ENCODE measurements around the gene CACNA1C. TPM values are rescaled to one million over a fixed set of nuclear protein-coding genes. Genes with fewer than 3 reads are reported as not detected.

Gene CACNA1C
- total RNA-seq, 2 experiments from 2014 or later: 0.69 to 1.4 TPM

DNA sequence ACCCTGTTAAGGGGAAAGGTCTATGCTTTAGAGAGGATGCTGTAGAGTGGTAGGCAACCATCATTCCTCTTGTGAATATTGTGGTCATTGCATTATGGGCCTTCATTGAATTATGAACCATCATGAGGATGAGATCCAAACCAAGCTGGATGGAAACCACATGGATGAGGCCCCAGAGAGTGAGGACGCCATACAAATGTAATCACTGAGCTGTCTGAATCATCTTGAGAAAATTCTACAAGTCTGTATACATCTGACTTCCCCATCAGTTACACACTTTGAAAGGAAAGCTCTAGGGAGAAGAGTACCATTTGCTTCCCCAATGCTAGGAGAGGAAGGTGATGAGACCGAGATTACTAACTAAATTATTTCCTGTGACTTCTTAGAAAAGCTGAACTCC, 172.9 kb downstream of the CACNA1C start:
- Histone ChIP-seq H3K4me2 (ENCODE audit: low read length) (no peak overlapping the region), H3K27ac (ENCODE audit: low read depth, low read length, poor library complexity, severe bottlenecking) (no peak overlapping the region), H3K9me3 (ENCODE audit: low read length) (no peaks in the 10 kb centered on the region), H3K9me2 (ENCODE audit: insufficient read depth, low read length) (no peaks in the 10 kb centered on the region), H4K20me1 (ENCODE audit: insufficient read depth, low read length) (no peaks in the 10 kb centered on the region), H3K4me1 (ENCODE audit: insufficient read depth, low read length, poor library complexity, severe bottlenecking) (no peaks in the 10 kb centered on the region), H3K79me2 (ENCODE audit: insufficient read depth, low read depth, low read length) (no peaks in the 10 kb centered on the region), H2AFZ (ENCODE audit: low read length) (no peak overlapping the region), H3K36me3 (ENCODE audit: insufficient read depth, low read length) (no peaks in the 10 kb centered on the region), H3K4me3 (ENCODE audit: low read depth, low read length, poor library complexity, severe bottlenecking) (no peak overlapping the region)
- TF ChIP-seq CTCF (conservative IDR thresholded peaks at IDR 0.05; ENCODE audit: low read length) (no peak), EZH2phosphoT487 (IDR thresholded peaks at IDR 0.05; ENCODE audit: borderline replicate concordance, low read depth, low read length) (no peak)
- BruUV-seq (replicated peaks): no TSS peak
- intact Hi-C loops (cut with micrococcal nuclease; ENCODE audit: unreplicated experiment): no loop called here
- CTCF ChIA-PET (ENCODE audit: unreplicated experiment): no interaction called here
- DNase-seq (ENCODE audit: low spot score): no peak
- POLR2A ChIA-PET: no interaction called here

GRCh38 chr12:2226641-2227040, 173.9 kb downstream of the CACNA1C start:
- Histone ChIP-seq H2AFZ (ENCODE audit: low read length) (no peak overlapping the region), H4K20me1 (ENCODE audit: insufficient read depth, low read length) (no peaks in the 10 kb centered on the region), H3K9me3 (ENCODE audit: low read length) (no peaks in the 10 kb centered on the region), H3K79me2 (ENCODE audit: insufficient read depth, low read depth, low read length) (no peaks in the 10 kb centered on the region), H3K36me3 (ENCODE audit: insufficient read depth, low read length) (no peaks in the 10 kb centered on the region), H3K27ac (ENCODE audit: low read depth, low read length, poor library complexity, severe bottlenecking) (no peak overlapping the region), H3K4me1 (ENCODE audit: insufficient read depth, low read length, poor library complexity, severe bottlenecking) (no peaks in the 10 kb centered on the region), H3K4me2 (ENCODE audit: low read length) (no peak overlapping the region), H3K4me3 (ENCODE audit: low read depth, low read length, poor library complexity, severe bottlenecking) (no peak overlapping the region), H3K9me2 (ENCODE audit: insufficient read depth, low read length) (no peaks in the 10 kb centered on the region)
- intact Hi-C loops (cut with micrococcal nuclease; ENCODE audit: unreplicated experiment): no loop called here
- CTCF ChIA-PET (ENCODE audit: unreplicated experiment): interaction anchor here (0.6 kb wide), 2 partner anchors 17 to 39 kb away, joined by 3 read pairs; no protein-coding TSS in a partner anchor
- TF ChIP-seq CTCF (conservative IDR thresholded peaks at IDR 0.05; ENCODE audit: low read length): no peak
- no peak for TF ChIP-seq EZH2phosphoT487 (IDR thresholded peaks at IDR 0.05; ENCODE audit: borderline replicate concordance, low read depth, low read length)
- DNase-seq (ENCODE audit: low spot score): no peak
- no TSS peak for BruUV-seq (replicated peaks)
- POLR2A ChIA-PET: interaction anchor here (1.2 kb wide), 1 partner anchor 13 kb away, joined by 3 read pairs; no protein-coding TSS in a partner anchor

GRCh38 chr12:2227360-2227759, 174.6 kb downstream of the CACNA1C start:
- POLR2A ChIA-PET: interaction anchor here (1.2 kb wide), 1 partner anchor 13 kb away, joined by 3 read pairs; no protein-coding TSS in a partner anchor
- no peaks in the 10 kb centered on the region for H3K79me2 ChIP-seq (ENCODE audit: insufficient read depth, low read depth, low read length)
- CTCF ChIA-PET (ENCODE audit: unreplicated experiment): no interaction called here
- H3K4me3 ChIP-seq (ENCODE audit: low read depth, low read length, poor library complexity, severe bottlenecking): no peak overlapping the region
- H3K9me2 ChIP-seq (ENCODE audit: insufficient read depth, low read length): no peaks in the 10 kb centered on the region
- H3K27ac ChIP-seq (ENCODE audit: low read depth, low read length, poor library complexity, severe bottlenecking): no peak overlapping the region
- H3K9me3 ChIP-seq (ENCODE audit: low read length): no peaks in the 10 kb centered on the region
- no peaks in the 10 kb centered on the region for H4K20me1 ChIP-seq (ENCODE audit: insufficient read depth, low read length)
- TF ChIP-seq EZH2phosphoT487 (IDR thresholded peaks at IDR 0.05; ENCODE audit: borderline replicate concordance, low read depth, low read length) (no peak), CTCF (conservative IDR thresholded peaks at IDR 0.05; ENCODE audit: low read length) (no peak)
- H3K36me3 ChIP-seq (ENCODE audit: insufficient read depth, low read length): no peaks in the 10 kb centered on the region
- no peak overlapping the region for H3K4me2 ChIP-seq (ENCODE audit: low read length)
- no TSS peak for BruUV-seq (replicated peaks)
- intact Hi-C loops (cut with micrococcal nuclease; ENCODE audit: unreplicated experiment): no loop called here
- no peak for DNase-seq (ENCODE audit: low spot score)
- no peak overlapping the region for H2AFZ ChIP-seq (ENCODE audit: low read length)
- no peaks in the 10 kb centered on the region for H3K4me1 ChIP-seq (ENCODE audit: insufficient read depth, low read length, poor library complexity, severe bottlenecking)
